H1 (cell line): Measurements from ENCODE around the gene GIT1. TPM values are rescaled to one million over a fixed set of nuclear protein-coding genes. Genes with fewer than 3 reads are reported as not detected.

ENCODE experiments used
- ASH2L ChIP-seq: fragments of 200-600, 300-600 bp; sonication (generic); IDR thresholded peaks from one replicate; pipeline ENCODE4 v1.7.1; 2017; ENCODE audit warnings: low read length
- BCL11A ChIP-seq, 2 experiments: IDR thresholded peaks; one replicate each; pipeline ENCODE4 v1.6.1; 2011; ENCODE audit warnings: low read depth in 2 of 2, low read length in 2 of 2, mild to moderate bottlenecking in 2 of 2
- CEBPB ChIP-seq: IDR thresholded peaks from 2 replicates; pipeline ENCODE4 v1.6.1; 2012; ENCODE audit warnings: low read depth, low read length
- CTBP2 ChIP-seq: IDR thresholded peaks from 2 replicates; pipeline ENCODE4 v1.7.0; 2011; ENCODE audit warnings: borderline replicate concordance, mild to moderate bottlenecking, moderate library complexity, mixed read lengths, low read length; ENCODE audit not compliant: insufficient read depth, insufficient read length
- KDM5A ChIP-seq: fragments of 200-600 bp; IDR thresholded peaks from 2 replicates; pipeline ENCODE4 v1.7.1; 2012; ENCODE audit warnings: mild to moderate bottlenecking, low read length, inconsistent platforms, mixed read lengths
- PHF8 ChIP-seq: fragments of 200-600 bp; sonication (generic); conservative IDR thresholded peaks from 2 replicates; pipeline ENCODE4 v1.7.1; 2012; ENCODE audit warnings: low read depth, mild to moderate bottlenecking, inconsistent platforms, low read length, moderate library complexity
- POLR2A ChIP-seq, 2 experiments: IDR thresholded peaks; 1 replicate in 1 of 2; 2 replicates in 1 of 2; pipeline ENCODE4 v1.6.1; 2011; ENCODE audit warnings: low read depth in 2 of 2, low read length in 2 of 2, mild to moderate bottlenecking in 2 of 2; ENCODE audit errors: control extremely low read depth in 1 of 2
- RFX5 ChIP-seq: IDR thresholded peaks from 2 replicates; pipeline ENCODE4 v1.6.1; 2011; ENCODE audit warnings: low read depth, low read length, improper control_type of control experiment, borderline replicate concordance
- SAP30 ChIP-seq: fragments of 300-600 bp; sonication (generic); IDR thresholded peaks from 2 replicates; pipeline ENCODE4 v1.7.1; 2012; ENCODE audit warnings: low read length, moderate library complexity, mild to moderate bottlenecking, inconsistent platforms; ENCODE audit not compliant: insufficient read depth, insufficient replicate concordance
- ZNF274 ChIP-seq: IDR thresholded peaks from 2 replicates; pipeline ENCODE4 v1.7.0; 2012; ENCODE audit warnings: low read length, borderline replicate concordance; ENCODE audit errors: extremely low read depth
- polyA plus RNA-seq, 7 experiments: library from polyadenylated mRNA; depleted of rRNA in 3 of 7; stranded (reverse) in 5 of 7; unstranded in 2 of 7; fragments of >200 nt in 5 of 7; fragments of 200-250 nt in 2 of 7; gene quantifications; 1 replicate in 5 of 7; 2 replicates in 1 of 7; 4 replicates in 1 of 7; pipeline versions ENCODE4 v1.2.1 to v1.2.3, GENCODE V29; 2011 to 2013; ENCODE audit warnings: missing spikeins in 2 of 7, mixed read lengths in 2 of 7
- total RNA-seq: library from RNA; stranded (reverse); fragmentation: NEBNext Ultra II Directional; extraction: Animal tissue kit (Norgen Biotek cat#: 25700); gene quantifications from 2 replicates; pipeline ENCODE4 v1.2.1, GENCODE V29; 2021

The GIT1 gene
- total and polyA plus RNA-seq, 2 of the 8 experiments (the other 6 are each of a cell fraction or from before 2014, with no cell fraction given) = 62.4 to 63.0 TPM

- TF ChIP-seq CEBPB = no peak
- TF ChIP-seq SAP30 = peak; percentile 100
- TF ChIP-seq BCL11A (IDR thresholded peaks at IDR 0.05; ENCODE audit: low read depth in 2 of 2, low read length in 2 of 2) = no peak
- no peak for TF ChIP-seq KDM5A
- TF ChIP-seq POLR2A (IDR thresholded peaks at IDR 0.05; ENCODE audit: control extremely low read depth in 1 of 2, low read depth in 2 of 2, low read length in 2 of 2) = no peak
- no peak for TF ChIP-seq CTBP2
- no peak for TF ChIP-seq ZNF274
- TF ChIP-seq RFX5 = no peak
- TF ChIP-seq ASH2L = no peak
- no peak for TF ChIP-seq PHF8
- TF ChIP-seq, all 59 proteins: peak for 13
Measured at GRCh38 chr17:29593591-29594518, 4.4 kb upstream of the GIT1 start (continued).
